ENCODE data around the gene ADORA1. TPM values are rescaled to one million over a fixed set of nuclear protein-coding genes. Genes with fewer than 3 reads are reported as not detected.

ADORA1 gene
- total RNA-seq, 2 experiments from 2014 or later: not detected

GRCh38 chr1:203078478-203078877 is 49.0 kb upstream of the ADORA1 start:
- no peaks in the 10 kb centered on the region for H3K9me2 ChIP-seq (ENCODE audit: insufficient read depth, low read length)
- no peaks in the 10 kb centered on the region for H4K20me1 ChIP-seq (ENCODE audit: insufficient read depth, low read length)
- H3K4me1 ChIP-seq (ENCODE audit: insufficient read depth, low read length, poor library complexity, severe bottlenecking): no peaks in the 10 kb centered on the region
- intact Hi-C loops (cut with micrococcal nuclease; ENCODE audit: unreplicated experiment): no loop called here
- H3K36me3 ChIP-seq (ENCODE audit: insufficient read depth, low read length): no peaks in the 10 kb centered on the region
- TF ChIP-seq CTCF (conservative IDR thresholded peaks at IDR 0.05; ENCODE audit: low read length) (no peak), EZH2phosphoT487 (IDR thresholded peaks at IDR 0.05; ENCODE audit: borderline replicate concordance, low read depth, low read length) (no peak)
- POLR2A ChIA-PET: interaction anchor here (0.7 kb wide), 1 partner anchor 1271 kb away, joined by 4 read pairs; no protein-coding TSS in a partner anchor
- no peak overlapping the region for H3K4me2 ChIP-seq (ENCODE audit: low read length)
- CTCF ChIA-PET (ENCODE audit: unreplicated experiment): interaction anchor here (1.0 kb wide), 1 partner anchor 13 kb away, joined by 12 read pairs; no protein-coding TSS in a partner anchor
- no peak overlapping the region for H2AFZ ChIP-seq (ENCODE audit: low read length)
- no peak for DNase-seq (ENCODE audit: low spot score)
- no peak overlapping the region for H3K27ac ChIP-seq (ENCODE audit: low read depth, low read length, poor library complexity, severe bottlenecking)
- H3K9me3 ChIP-seq (ENCODE audit: low read length): no peaks in the 10 kb centered on the region
- H3K79me2 ChIP-seq (ENCODE audit: insufficient read depth, low read depth, low read length): no peaks in the 10 kb centered on the region
- BruUV-seq (replicated peaks): no TSS peak
- no peak overlapping the region for H3K4me3 ChIP-seq (ENCODE audit: low read depth, low read length, poor library complexity, severe bottlenecking)

GRCh38 chr1:203080456-203080855 is 47.1 kb upstream of the ADORA1 start:
- Histone ChIP-seq H3K9me3 (ENCODE audit: low read length) (no peaks in the 10 kb centered on the region), H3K4me2 (ENCODE audit: low read length) (no peak overlapping the region), H3K79me2 (ENCODE audit: insufficient read depth, low read depth, low read length) (no peaks in the 10 kb centered on the region), H2AFZ (ENCODE audit: low read length) (no peak overlapping the region), H3K9me2 (ENCODE audit: insufficient read depth, low read length) (no peaks in the 10 kb centered on the region), H3K36me3 (ENCODE audit: insufficient read depth, low read length) (no peaks in the 10 kb centered on the region), H3K4me3 (ENCODE audit: low read depth, low read length, poor library complexity, severe bottlenecking) (no peak overlapping the region), H3K4me1 (ENCODE audit: insufficient read depth, low read length, poor library complexity, severe bottlenecking) (no peaks in the 10 kb centered on the region), H3K27ac (ENCODE audit: low read depth, low read length, poor library complexity, severe bottlenecking) (no peak overlapping the region), H4K20me1 (ENCODE audit: insufficient read depth, low read length) (no peaks in the 10 kb centered on the region)
- no TSS peak for BruUV-seq (replicated peaks)
- DNase-seq (ENCODE audit: low spot score): no peak
- POLR2A ChIA-PET: no interaction called here
- CTCF ChIA-PET (ENCODE audit: unreplicated experiment): no interaction called here
- intact Hi-C loops (cut with micrococcal nuclease; ENCODE audit: unreplicated experiment): no loop called here
- TF ChIP-seq CTCF (conservative IDR thresholded peaks at IDR 0.05; ENCODE audit: low read length): no peak
- no peak for TF ChIP-seq EZH2phosphoT487 (IDR thresholded peaks at IDR 0.05; ENCODE audit: borderline replicate concordance, low read depth, low read length)

GRCh38 chr1:203081465-203082230 is 45.9 kb upstream of the ADORA1 start:
- intact Hi-C loops (cut with micrococcal nuclease; ENCODE audit: unreplicated experiment): no loop called here
- BruUV-seq (replicated peaks): no TSS peak

More at GRCh38 chr1:203081465-203082230, 45.9 kb upstream of the ADORA1 start:
- H2AFZ ChIP-seq (ENCODE audit: low read length): no peak overlapping the region
- H4K20me1 ChIP-seq (ENCODE audit: insufficient read depth, low read length): no peaks in the 10 kb centered on the region
- H3K36me3 ChIP-seq (ENCODE audit: insufficient read depth, low read length): no peaks in the 10 kb centered on the region
- CTCF ChIA-PET (ENCODE audit: unreplicated experiment): no interaction called here
- H3K9me3 ChIP-seq (ENCODE audit: low read length): no peaks in the 10 kb centered on the region
- no peaks in the 10 kb centered on the region for H3K9me2 ChIP-seq (ENCODE audit: insufficient read depth, low read length)
- no peak overlapping the region for H3K27ac ChIP-seq (ENCODE audit: low read depth, low read length, poor library complexity, severe bottlenecking)
- H3K4me3 ChIP-seq (ENCODE audit: low read depth, low read length, poor library complexity, severe bottlenecking): no peak overlapping the region
- DNase-seq (ENCODE audit: low spot score): no peak
- POLR2A ChIA-PET: no interaction called here
- no peaks in the 10 kb centered on the region for H3K79me2 ChIP-seq (ENCODE audit: insufficient read depth, low read depth, low read length)
- no peak overlapping the region for H3K4me2 ChIP-seq (ENCODE audit: low read length)
- TF ChIP-seq EZH2phosphoT487 (IDR thresholded peaks at IDR 0.05; ENCODE audit: borderline replicate concordance, low read depth, low read length): no peak
- no peak for TF ChIP-seq CTCF (conservative IDR thresholded peaks at IDR 0.05; ENCODE audit: low read length)
- no peaks in the 10 kb centered on the region for H3K4me1 ChIP-seq (ENCODE audit: insufficient read depth, low read length, poor library complexity, severe bottlenecking)
